ENCODE results near the gene TNFAIP3. TPM values are rescaled to one million over a fixed set of nuclear protein-coding genes. Genes with fewer than 3 reads are reported as not detected.

Gene TNFAIP3
- total and polyA plus RNA-seq, 5 donors = 6.0 to 11.4 (median 10.6) TPM

DNA sequence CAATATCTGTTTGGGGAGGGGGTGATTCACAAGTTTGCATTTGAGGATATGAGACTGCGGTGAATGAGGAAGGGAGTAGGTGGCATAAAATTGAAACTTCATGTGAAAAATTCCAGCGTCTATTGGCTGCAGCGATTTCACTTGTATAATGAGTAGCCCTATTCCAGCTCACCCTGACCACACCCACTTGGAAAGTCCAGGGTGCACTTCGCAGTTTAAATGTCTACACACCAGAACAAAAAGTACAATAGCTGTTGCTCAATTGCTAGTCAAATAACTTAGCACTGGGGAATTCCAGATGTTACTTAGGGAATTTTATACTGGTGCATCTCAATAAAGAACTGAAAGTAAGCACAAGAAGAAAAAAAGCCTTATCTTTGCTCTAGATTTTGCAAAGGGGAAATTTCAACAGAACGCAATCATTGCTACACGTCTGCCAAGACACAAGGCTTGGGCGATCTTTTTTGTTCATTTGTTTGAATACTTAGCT lies 6.3 kb downstream of the TNFAIP3 start:
- no peak overlapping the region for H3K27ac ChIP-seq (ENCODE audit: low read length)
- ATAC-seq (peak; percentile 94 to 96), DNase-seq (peak; percentile 63 to 88 (median 66))
- peaks cover 7% of the 10 kb centered on the region for H3K4me1 ChIP-seq (ENCODE audit: control insufficient read depth, insufficient read depth, low read length)
- H3K4me3 ChIP-seq (ENCODE audit: low read length) = peak overlapping the region; percentile 9
- no peaks in the 10 kb centered on the region for H3K9me3 ChIP-seq (ENCODE audit: control insufficient read depth, low read length)
- intact Hi-C loops (cut with DNase I) = loop anchor here in 1 of 4 donors (5.0 kb wide), 1 partner anchor 74 kb away; no protein-coding TSS in a partner anchor
- 32% methylated on average over 7 of the region's 7 CpGs for WGBS
- H3K27me3 ChIP-seq (ENCODE audit: control insufficient read depth, insufficient read depth) = no peaks in the 10 kb centered on the region

- Histone ChIP-seq H3K27me3 (ENCODE audit: control insufficient read depth, insufficient read depth) (no peaks in the 10 kb centered on the region), H3K9me3 (ENCODE audit: control insufficient read depth, low read length) (no peaks in the 10 kb centered on the region), H3K4me1 (ENCODE audit: control insufficient read depth, insufficient read depth, low read length) (peaks cover 7% of the 10 kb centered on the region), H3K4me3 (ENCODE audit: low read length) (no peak overlapping the region), H3K27ac (ENCODE audit: low read length) (peak overlapping the region; percentile 42)
- ATAC-seq (peak in 1 of 2 donors; percentile 24), DNase-seq (no peak)
- WGBS = 91% methylated on average over 11 of the region's 11 CpGs
- intact Hi-C loops (cut with DNase I) = loop anchor here in 1 of 4 donors (5.0 kb wide), 1 partner anchor 73 kb away; no protein-coding TSS in a partner anchor
These were observed 7.4 kb downstream of the TNFAIP3 start for GRCh38 chr6:137874204-137875057.

DNA sequence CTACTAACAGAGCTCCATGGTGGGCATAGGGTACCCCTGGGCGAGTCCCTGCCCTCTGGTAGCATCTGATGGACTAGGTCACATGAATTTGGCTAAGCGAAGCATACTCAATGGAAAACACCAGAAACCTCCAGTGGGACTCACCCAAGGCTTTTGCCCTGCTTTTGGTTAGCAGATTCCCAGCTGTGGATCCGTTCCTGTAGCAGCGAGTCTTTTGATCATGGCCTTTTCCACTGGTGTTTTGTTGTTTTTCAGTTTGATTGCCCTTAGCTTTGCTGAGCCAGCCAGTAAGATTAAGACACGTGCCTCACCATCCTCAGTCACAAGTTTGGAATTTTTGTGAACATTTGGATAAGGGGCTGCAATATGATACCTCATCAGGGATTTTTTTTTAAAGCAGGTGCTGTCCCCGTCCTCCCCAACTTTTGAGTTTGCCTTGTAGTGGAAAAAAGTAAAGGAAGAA lies 8.0 kb downstream of the TNFAIP3 start:
- no peak overlapping the region for H3K4me3 ChIP-seq (ENCODE audit: low read length)
- no peak for DNase-seq
- H3K27ac ChIP-seq (ENCODE audit: low read length) = no peak overlapping the region
- ATAC-seq = no peak
- 92% methylated on average over 6 of the region's 6 CpGs for WGBS
- intact Hi-C loops (cut with DNase I) = no loop called here
- H3K9me3 ChIP-seq (ENCODE audit: control insufficient read depth, low read length) = no peaks in the 10 kb centered on the region
- no peaks in the 10 kb centered on the region for H3K27me3 ChIP-seq (ENCODE audit: control insufficient read depth, insufficient read depth)
- peaks cover 7% of the 10 kb centered on the region for H3K4me1 ChIP-seq (ENCODE audit: control insufficient read depth, insufficient read depth, low read length)

DNA sequence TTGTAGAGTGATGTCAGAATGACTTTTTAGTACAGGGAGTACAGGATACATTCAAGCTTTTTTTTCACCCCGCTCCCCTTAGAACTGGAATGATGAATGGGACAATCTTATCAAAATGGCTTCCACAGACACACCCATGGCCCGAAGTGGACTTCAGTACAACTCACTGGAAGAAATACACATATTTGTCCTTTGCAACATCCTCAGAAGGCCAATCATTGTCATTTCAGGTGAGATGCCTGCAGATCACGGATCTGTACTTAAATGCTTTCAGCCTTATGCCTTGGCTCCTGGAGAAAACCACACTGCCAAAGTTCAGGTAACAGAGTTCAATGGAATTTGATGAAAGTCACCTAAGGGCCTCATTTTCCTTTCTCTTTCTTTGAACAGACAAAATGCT lies 8.5 kb downstream of the TNFAIP3 start:
- Histone ChIP-seq H3K4me1 (ENCODE audit: control insufficient read depth, insufficient read depth, low read length) (peaks cover 6% of the 10 kb centered on the region), H3K27ac (ENCODE audit: low read length) (no peak overlapping the region), H3K9me3 (ENCODE audit: control insufficient read depth, low read length) (no peaks in the 10 kb centered on the region), H3K27me3 (ENCODE audit: control insufficient read depth, insufficient read depth) (no peaks in the 10 kb centered on the region), H3K4me3 (ENCODE audit: low read length) (no peak overlapping the region)
- no peak for ATAC-seq
- intact Hi-C loops (cut with DNase I) = no loop called here
- DNase-seq = no peak
- WGBS = 82% methylated on average over 3 of the region's 3 CpGs

DNA sequence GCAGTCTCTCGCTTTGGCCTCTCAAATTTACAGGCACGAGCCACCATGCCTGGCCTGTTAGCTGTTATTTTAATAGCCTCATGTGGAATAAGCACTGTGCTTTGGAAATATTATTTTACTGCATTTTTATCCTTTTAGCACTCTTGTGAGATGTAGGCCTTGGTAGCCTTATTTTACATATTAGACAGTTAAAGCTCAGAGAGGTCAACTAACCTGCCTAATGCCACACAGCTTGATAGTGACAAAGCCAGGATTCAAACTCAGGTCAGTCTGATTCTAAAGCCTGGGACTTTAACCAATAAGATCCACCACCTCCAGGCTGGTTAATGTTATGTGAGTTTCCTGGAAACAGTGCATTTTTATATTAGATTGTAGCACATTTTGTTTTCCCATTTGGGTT lies 9.5 kb downstream of the TNFAIP3 start:
- H3K4me1 ChIP-seq (ENCODE audit: control insufficient read depth, insufficient read depth, low read length) = peaks cover 2% of the 10 kb centered on the region
- intact Hi-C loops (cut with DNase I) = no loop called here

GRCh38 chr6:137877113-137877512 lies 10.1 kb downstream of the TNFAIP3 start:
- Histone ChIP-seq H3K27ac (ENCODE audit: low read length) (no peak overlapping the region), H3K9me3 (ENCODE audit: control insufficient read depth, low read length) (no peaks in the 10 kb centered on the region), H3K27me3 (ENCODE audit: control insufficient read depth, insufficient read depth) (no peaks in the 10 kb centered on the region), H3K4me3 (ENCODE audit: low read length) (no peak overlapping the region), H3K4me1 (ENCODE audit: control insufficient read depth, insufficient read depth, low read length) (peaks cover 2% of the 10 kb centered on the region)
- intact Hi-C loops (cut with DNase I) = no loop called here
- no peak for ATAC-seq
- DNase-seq = no peak
- 98% methylated on average over 3 of the region's 3 CpGs for WGBS

More for the DNA sequence above, 9.5 kb downstream of the TNFAIP3 start:
- Histone ChIP-seq H3K4me3 (ENCODE audit: low read length) (no peak overlapping the region), H3K27ac (ENCODE audit: low read length) (no peak overlapping the region), H3K9me3 (ENCODE audit: control insufficient read depth, low read length) (no peaks in the 10 kb centered on the region), H3K27me3 (ENCODE audit: control insufficient read depth, insufficient read depth) (no peaks in the 10 kb centered on the region)
- no peak for DNase-seq
- WGBS = 95% methylated on average over 2 of the region's 2 CpGs
- ATAC-seq = no peak

GRCh38 chr6:137877606-137878005 lies 10.5 kb downstream of the TNFAIP3 start:
- H3K4me1 ChIP-seq (ENCODE audit: control insufficient read depth, insufficient read depth, low read length) = peaks cover 2% of the 10 kb centered on the region
- ATAC-seq (no peak), DNase-seq (no peak)
- H3K27me3 ChIP-seq (ENCODE audit: control insufficient read depth, insufficient read depth) = no peaks in the 10 kb centered on the region
- no peak overlapping the region for H3K27ac ChIP-seq (ENCODE audit: low read length)
- WGBS = 97% methylated on average over 5 of the region's 5 CpGs
- H3K9me3 ChIP-seq (ENCODE audit: control insufficient read depth, low read length) = no peaks in the 10 kb centered on the region
- no peak overlapping the region for H3K4me3 ChIP-seq (ENCODE audit: low read length)
- intact Hi-C loops (cut with DNase I) = no loop called here

DNA sequence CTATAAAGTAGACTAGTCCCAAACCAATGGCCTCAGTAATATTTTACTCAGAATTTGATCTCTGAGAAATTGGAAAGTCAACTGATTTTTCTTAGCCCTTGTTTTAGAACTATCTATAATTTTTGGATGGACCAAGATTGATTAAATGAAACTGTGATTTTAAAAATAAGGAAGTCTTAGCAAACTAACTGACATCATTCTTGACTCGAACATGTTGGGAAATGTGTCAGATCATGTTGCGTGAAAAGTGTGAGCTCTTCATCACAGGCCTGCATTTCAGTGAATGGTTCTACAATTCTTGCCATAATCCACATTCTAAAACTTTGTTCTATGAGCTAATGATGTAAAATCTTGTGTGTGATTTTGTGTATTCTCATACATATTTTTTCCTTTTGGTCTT lies 11.0 kb downstream of the TNFAIP3 start:
- no peaks in the 10 kb centered on the region for H3K9me3 ChIP-seq (ENCODE audit: control insufficient read depth, low read length)
- no peaks in the 10 kb centered on the region for H3K27me3 ChIP-seq (ENCODE audit: control insufficient read depth, insufficient read depth)
- no peak for DNase-seq
- WGBS = 84% methylated on average over 2 of the region's 2 CpGs
- ATAC-seq = no peak
- H3K4me3 ChIP-seq (ENCODE audit: low read length) = no peak overlapping the region
- intact Hi-C loops (cut with DNase I) = no loop called here
- no peak overlapping the region for H3K27ac ChIP-seq (ENCODE audit: low read length)
- peaks cover 2% of the 10 kb centered on the region for H3K4me1 ChIP-seq (ENCODE audit: control insufficient read depth, insufficient read depth, low read length)

- Histone ChIP-seq H3K27ac (ENCODE audit: low read length) (no peak overlapping the region), H3K4me1 (ENCODE audit: control insufficient read depth, insufficient read depth, low read length) (peaks cover 2% of the 10 kb centered on the region), H3K27me3 (ENCODE audit: control insufficient read depth, insufficient read depth) (no peaks in the 10 kb centered on the region), H3K9me3 (ENCODE audit: control insufficient read depth, low read length) (no peaks in the 10 kb centered on the region), H3K4me3 (ENCODE audit: low read length) (no peak overlapping the region)
- ATAC-seq (peak; percentile 79 to 87), DNase-seq (peak; percentile 73 to 91 (median 87))
- WGBS = 62% methylated on average over 33 of the region's 33 CpGs
- intact Hi-C loops (cut with DNase I) = no loop called here
These were observed 11.6 kb downstream of the TNFAIP3 start for GRCh38 chr6:137878486-137879285.

GRCh38 chr6:137879299-137879698 lies 12.2 kb downstream of the TNFAIP3 start:
- Histone ChIP-seq H3K27me3 (ENCODE audit: control insufficient read depth, insufficient read depth) (no peaks in the 10 kb centered on the region), H3K9me3 (ENCODE audit: control insufficient read depth, low read length) (no peaks in the 10 kb centered on the region), H3K4me3 (ENCODE audit: low read length) (no peak overlapping the region), H3K27ac (ENCODE audit: low read length) (no peak overlapping the region), H3K4me1 (ENCODE audit: control insufficient read depth, insufficient read depth, low read length) (no peaks in the 10 kb centered on the region)
- DNase-seq = no peak
- intact Hi-C loops (cut with DNase I) = no loop called here
- ATAC-seq = peak in 1 of 2 donors; percentile 5
- WGBS = 62% methylated on average over 7 of the region's 7 CpGs
